ENCODE results near the gene HP1BP3. TPM values are rescaled to one million over a fixed set of nuclear protein-coding genes. Genes with fewer than 3 reads are reported as not detected.
"Not testable (repeated sequence)": the region's sequence is repeated elsewhere in the genome, so short reads cannot be mapped to it uniquely, and the experiment has no call there.

The HP1BP3 gene
- total RNA-seq, 1 experiment from 2014 or later: 151 TPM

DNA sequence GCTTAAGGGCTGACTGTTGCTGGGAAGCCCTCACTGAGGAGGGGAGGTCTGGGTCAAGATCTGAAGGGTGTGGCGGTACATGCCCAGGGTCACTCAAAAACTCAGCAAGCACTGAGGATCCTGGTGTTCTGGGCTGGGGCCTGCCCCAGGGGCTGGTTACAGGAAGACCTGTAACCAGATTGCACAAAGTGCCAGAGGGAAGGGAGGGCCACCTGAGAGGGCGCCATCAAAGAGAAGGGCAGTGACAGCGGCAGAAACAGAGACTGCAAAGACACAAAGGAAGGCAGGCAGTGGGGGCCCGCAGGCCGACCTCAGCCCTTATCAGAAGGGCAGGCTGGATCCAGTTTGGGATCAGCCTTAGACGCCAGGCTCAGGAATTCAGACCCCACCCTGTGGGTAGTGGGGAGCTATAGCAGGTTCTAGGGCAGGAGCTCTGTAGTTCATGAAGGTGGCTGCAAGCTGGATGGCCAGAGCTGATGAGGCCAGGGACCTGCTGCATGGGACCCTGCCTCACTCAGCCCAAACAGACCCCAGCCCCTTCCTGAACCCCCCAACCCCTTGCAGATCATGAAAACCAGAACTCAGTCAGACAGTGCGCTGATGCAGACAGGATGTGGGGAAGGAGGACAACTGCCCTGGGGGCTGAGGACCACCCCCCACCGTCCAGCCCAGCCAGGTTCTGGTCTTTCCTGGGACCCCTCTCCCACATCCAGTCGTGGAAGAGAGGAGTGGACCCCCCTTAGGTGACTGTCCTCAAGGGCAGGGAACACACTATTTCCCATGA, 58.5 kb downstream of the HP1BP3 start:
- no peak for DNase-seq (ENCODE audit: low read depth)

DNA sequence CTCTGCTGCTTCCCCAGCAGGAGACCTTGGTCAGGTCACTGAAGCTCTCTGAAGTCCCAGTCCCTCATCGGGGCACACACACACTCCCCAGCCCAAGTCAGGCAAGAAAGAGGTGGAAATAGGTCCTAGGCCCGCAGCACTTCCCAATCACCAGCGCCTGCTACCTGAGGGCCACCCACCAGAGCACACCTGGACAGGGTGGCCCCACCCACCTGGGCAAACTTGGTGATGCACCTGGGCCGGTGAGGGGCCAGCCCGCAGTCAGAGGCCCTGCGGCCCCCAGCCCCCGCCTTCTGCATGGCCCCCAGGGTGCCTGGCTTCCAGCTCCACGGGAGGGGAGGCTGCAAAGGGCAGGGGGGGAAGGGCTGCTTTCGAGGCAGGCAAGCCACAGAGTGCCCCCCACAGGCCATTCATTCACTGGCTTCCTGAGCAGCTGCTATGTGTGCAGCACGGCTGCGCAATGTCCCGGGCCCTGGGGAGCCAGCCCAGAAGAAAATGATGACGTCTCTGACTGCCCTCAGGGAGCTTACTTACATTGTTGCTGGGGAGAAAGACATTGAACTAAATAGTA, 59.3 kb downstream of the HP1BP3 start:
- DNase-seq (ENCODE audit: low read depth): no peak

DNA sequence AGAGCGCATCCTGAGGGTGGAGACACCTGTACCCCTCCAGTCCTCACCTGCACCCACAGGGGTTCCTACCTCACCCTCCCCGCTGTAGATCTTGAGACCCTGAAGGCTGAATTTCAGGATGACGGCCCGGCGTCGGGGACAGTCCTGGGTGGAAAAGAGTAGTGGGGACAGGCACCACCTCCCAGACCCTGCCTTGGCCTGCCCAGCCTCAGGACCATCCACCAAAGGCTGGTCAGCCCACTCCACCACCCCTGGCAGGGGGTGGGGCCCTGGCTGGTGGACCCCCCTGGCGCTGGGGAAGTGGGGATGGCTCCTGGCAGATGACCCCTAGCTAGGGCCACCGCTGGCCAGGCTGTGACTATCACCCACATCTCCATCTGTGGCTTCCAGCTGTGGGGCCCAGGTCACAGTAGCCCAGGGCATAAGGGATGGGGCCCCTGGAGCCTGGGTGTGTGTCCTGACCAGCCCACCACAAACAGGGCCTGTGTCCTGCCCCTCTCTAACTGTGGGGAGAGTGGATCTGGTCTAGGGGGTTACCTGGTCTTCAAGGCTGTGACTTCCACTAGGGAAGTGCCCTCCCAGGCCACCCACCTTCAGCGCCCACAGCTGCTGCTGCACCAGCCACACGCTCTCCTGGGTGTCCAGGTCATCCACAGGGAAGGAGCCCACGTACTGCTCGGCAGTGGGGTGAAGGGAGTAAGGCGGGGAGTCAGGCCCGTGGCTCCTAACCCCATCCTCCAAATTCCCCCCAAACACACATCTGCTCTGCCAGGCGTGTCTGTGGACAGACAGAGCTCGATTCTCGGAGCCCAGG, 60.0 kb downstream of the HP1BP3 start:
- DNase-seq (ENCODE audit: low read depth): no peak

DNA sequence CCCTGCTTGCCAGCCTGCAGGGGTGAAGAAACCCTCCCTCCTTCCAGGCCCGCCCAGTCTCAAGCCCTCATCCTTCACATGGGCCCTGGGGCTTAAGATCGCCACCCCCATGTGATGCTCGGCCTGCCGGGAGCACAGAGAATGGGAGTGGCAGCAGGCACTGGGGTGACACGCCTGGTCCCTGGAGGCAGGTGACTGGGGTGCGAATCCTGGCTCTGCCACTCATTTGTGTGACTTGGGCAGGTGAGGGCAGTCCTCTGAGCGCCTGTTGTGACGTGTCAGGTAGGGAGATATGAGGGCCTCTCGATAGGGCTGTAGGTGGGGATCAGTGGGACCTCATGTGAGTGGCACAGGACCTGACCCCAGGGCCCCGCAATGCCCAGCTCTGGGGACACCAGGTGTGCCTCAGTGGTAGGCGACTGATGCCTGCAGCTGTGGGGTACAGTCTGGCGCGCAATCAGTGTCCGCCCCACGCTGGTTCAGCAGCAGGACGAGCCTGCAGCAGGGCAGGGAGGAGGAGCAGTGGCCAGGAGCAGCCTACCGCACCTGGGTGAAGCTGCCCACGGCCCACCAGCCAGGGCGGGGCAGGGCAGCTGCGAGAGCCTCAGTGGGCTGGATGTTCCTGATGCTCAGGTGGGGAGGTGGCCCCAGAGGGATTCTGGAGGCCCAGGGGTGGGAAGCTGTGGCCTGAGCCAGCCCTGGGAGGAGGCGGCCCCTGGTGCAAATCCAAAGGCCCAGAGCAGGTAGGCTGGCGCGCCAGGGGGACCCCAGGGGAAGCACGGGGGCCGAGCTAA, 60.8 kb downstream of the HP1BP3 start:
- no peak for DNase-seq (ENCODE audit: low read depth)

DNA sequence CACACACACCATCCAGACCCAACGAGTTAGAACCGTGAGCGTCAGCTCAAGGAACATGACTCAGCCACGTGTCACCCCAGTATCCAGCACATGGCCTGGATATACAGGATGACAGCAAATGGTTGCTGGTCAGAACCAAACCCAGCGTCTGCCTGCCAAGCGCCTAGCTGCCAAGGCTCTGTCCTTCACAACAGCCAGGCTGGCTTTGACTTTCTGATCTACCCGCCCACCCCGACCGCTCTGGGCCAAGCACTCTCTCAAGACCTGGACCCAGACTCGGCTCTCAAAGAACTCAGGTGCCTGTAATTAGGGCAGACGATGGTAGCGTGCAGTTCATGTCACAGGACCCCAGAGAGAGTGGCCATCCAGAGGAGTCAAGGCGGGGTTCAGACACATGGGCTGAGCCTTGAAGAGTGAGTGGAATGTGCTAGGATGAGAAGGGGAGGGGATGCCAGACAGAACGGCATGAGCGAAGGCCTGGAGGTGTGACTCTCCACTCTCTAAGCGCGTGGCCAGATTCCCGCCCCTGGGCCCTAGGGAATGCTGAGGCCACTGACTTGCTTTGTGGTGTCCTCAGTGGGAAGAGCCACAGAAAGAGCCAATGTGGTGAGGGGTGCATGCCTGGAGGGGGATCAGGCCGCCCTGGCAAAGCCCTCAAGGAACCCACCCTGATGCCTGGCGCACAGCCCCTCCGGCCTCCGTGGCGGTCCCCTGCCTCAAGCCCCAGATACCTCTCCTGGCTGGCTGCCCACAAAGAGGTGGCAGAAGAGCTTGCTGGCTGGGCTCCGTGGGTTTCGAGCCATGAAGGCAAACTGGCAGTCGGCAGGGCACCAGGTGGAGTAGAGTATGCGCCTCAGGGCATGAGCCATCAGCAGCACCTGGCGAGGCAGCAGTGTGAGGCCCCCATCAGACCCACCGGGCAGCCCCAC, 61.7 kb downstream of the HP1BP3 start:
- DNase-seq (ENCODE audit: low read depth): peak; percentile 81

DNA sequence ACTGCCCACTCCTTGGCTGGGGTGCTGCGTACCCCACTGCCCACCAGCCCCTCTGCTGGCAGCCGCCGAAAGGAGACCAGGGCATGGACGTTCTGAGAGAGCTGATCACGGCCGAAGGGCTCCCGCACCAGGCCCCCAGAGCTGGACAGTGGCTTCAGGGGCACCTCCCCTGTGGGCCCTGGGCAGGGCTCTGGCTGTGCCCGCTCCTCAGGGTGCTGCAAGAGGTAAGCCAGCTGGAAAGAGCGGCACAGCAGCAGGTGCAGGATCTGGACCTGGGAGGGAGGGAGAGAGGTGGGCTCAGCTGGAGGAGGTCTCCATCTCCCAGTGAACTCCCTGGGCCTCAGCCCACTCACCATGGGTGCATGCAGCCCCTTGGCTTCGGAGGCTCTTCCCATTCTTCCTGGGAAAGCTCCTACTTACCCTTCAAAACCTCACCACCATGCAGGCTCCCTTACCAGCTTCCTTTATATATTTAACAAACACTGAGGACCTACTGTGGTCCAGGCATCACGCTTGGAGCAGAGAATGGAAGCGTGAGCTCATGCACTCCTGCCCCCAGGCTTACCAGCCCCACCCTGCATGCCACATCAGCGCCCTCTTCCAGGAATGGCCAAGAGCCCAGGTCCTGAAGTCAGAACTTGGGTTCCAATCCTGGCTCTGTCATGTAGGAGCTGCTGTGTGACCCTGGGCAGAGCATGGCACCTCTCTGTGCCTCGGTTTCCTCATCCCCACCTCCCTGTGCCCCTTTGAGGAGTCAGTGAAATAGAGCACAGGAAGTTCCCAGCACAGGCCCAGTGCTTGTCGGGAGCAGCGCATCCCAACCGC, 62.5 kb downstream of the HP1BP3 start:
- DNase-seq (ENCODE audit: low read depth): no peak

DNA sequence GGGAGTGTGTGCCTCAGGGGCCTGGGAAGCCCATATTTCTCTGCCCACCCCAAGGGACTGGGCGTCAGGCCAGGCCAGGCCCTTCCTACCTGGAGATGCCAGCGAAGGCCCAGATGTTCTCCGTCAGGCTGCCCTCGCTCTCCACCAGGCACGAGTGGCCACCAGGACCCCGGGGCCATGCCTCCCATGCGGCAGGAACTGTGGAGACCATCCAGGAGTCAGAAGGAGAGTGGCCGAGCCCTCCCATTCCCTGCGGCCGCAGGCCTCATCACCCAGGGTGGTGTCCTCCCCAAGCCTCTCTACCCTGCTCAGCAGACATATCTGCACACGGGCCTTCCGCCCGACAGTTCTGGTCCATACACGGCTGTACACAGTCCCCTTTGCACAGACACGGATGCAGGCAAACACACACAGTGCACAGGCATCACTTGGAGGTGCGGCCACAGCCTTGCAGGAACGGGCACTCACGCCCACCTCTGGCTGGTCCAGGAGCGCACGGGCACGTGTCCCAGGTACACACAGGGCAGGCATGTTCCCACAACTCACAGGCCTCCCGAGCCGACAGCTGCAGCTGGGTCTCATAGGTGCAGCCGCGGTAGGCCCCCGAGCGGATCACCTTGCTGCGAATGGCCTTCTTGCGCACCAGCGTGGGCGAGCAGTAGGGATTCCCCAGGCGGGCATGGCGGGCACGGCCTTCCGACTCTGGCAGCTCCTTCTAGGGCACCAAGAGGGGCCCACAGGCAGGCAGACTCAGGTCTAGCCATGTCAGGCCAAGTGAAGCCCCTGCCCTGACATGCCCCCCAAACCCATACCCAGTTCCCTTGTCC, 63.4 kb downstream of the HP1BP3 start:
- no peak for DNase-seq (ENCODE audit: low read depth)

DNA sequence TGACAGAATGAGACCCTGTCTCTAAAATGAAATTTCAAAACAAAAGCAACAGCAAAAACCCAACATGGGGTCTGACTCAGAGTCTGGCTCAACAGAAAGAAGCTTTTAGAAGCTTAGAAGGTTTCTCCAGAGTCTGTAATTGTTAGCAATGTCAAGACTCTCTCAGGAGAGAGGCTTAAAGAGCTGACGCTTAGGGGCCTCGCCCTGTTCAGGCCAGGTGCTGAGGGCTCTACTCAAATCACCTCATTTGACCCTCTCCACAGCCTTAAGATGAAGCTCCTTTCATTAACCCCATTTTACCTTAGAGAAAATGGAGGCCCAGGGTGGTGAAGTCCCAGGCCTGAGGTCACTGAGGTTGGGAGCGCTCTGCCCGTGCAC, 64.0 kb downstream of the HP1BP3 start:
- DNase-seq (ENCODE audit: low read depth): no peak

DNA sequence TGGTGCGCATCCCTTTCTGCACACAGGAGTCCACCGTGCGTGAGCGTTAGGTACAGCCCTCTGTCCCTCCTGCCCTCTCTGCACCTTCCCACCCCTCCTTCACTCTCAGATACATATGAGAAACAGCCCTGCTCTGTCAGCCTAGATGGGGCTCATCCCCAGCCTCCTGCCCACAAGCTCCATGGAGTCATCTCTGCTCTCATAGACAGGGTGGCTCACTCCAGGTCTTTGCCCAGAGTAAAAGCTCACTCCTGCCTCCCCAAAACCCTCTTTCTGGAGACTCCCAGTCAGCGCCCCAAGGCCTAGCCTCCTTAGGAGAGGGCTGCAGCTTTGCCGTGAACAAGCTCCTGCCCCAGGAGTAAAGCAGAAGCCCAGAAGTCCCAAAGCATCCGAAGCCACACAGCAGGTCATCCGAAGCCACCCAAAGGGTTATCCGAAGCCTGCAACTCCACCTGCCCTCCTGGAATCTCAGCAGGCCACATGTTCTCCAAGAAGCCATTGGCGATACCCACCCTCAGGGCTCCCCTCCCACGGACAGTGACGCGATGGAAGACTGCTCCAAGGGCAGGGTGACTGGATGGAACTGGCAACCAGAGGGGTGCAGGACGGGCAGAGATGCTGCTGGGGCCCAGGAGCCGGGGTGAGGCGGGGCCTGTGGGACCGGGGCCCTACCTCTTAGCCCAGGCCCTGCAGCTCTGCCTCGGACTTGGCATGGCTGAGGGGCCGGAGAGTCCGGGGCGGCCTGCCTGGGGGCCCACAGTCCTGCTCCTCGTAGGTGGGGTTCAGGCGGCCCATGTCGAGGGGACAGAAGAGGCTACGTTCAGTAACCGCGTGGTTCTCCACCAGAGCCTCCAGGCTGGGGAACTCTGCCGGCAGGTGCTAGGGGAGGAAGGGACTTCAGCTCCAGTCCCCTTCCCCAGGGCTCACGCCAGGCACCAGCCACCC, 65.7 kb downstream of the HP1BP3 start:
- no peak for DNase-seq (ENCODE audit: low read depth)

DNA sequence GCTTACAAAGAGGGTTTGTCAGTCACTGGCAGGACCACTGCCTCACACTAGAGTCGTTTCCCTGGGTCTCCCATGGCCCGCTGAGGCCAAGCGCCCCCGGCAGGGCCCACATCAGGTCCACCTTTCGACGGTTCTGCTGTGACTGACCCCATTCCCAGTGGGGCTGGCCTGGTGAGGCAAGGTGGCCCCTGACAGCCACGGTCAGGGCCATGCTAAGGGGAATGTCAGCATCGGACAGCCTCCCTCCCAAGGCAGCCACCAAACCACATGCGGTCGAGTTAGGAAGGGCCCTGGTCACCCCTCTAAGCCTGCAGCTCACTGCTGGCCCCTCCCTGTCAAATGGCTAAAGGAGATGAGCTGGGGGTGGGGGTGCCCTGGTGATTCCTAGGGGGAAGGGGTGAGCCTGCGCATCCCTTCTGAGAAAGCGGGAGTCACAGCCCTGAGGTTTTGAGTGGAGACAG, 66.4 kb downstream of the HP1BP3 start:
- no peak for DNase-seq (ENCODE audit: low read depth)

DNA sequence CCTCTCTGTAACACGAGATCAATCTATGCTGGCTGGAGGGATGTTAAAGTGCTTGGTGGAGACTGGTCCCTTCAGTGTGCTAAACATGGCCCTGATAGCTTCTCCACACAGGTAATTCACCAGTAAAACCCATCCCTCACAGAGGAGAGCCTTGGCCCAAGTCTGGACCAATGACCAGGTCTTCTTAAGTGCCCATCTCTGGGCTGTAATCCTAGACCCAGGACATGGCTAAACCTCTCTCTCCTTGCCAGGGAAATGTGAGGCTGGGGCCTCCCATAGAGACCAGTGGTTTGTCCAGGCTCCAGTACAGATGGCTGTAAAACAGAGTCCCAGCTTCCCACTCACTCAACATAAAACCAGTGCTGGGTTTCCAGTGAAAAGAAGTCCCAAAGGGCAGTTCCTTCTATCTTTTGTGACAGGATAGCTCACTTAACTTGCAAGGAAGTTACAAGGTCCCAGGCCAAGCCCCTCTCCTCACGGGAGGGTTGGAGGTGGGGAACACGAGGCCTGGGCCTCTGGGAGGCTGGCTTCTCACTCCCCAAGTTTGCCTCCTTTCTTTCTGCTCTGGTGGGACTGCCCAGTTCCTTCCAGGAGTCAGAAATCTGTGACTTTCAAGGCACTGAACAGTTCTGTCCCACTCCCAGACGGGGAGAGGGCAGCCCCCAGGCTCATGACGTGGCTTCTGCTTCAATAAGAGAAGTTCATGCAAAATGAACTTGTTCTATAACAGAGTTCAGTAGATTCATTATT, 67.1 kb downstream of the HP1BP3 start:
- DNase-seq (ENCODE audit: low read depth): no peak

DNA sequence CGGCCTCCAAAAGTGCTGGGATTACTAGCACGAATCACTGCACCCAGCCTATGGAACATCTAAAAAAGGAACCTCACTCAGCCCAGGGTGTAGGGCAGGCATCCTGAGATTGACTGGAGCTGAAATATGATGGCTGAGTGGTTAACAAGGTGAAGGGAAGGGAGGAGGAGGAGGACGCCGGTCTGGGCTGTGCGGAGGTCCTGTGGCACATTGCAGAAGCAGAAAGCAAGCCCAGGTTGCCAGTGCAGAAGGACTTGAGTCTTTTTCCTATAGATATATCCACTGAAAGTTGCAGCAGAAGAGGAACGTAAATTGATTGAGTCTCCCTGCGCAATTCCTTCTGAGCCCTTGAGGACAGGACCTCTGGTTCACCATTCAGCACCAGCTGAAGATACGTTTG, 67.8 kb downstream of the HP1BP3 start:
- DNase-seq (ENCODE audit: low read depth): no peak

DNA sequence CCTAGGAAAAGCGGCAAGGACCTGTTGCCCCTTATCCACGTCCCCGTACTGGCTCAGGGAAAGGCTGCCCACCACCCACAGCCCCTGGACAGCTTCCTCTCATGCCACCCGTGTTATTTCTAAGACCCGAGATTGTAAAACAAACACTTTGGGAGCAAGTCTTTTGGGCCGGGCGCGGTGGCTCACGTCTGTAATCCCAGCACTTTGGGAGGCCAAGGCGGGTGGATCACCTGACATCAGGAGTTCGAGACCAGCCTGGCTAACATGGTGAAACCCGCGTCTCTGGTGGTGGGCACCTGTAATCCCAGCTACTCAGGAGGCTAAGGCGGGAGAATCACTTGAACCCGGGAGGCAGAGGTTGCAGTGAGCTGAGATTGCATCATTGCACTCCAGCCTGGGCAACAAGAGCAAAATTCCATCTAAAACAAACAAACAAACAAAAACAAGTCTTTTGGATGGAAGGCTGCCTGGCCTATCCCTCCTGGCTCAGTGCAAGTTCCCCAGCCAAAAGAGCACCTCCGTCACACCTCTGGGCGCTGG, 68.7 kb downstream of the HP1BP3 start:
- DNase-seq (ENCODE audit: low read depth): not testable (repeated sequence)

DNA sequence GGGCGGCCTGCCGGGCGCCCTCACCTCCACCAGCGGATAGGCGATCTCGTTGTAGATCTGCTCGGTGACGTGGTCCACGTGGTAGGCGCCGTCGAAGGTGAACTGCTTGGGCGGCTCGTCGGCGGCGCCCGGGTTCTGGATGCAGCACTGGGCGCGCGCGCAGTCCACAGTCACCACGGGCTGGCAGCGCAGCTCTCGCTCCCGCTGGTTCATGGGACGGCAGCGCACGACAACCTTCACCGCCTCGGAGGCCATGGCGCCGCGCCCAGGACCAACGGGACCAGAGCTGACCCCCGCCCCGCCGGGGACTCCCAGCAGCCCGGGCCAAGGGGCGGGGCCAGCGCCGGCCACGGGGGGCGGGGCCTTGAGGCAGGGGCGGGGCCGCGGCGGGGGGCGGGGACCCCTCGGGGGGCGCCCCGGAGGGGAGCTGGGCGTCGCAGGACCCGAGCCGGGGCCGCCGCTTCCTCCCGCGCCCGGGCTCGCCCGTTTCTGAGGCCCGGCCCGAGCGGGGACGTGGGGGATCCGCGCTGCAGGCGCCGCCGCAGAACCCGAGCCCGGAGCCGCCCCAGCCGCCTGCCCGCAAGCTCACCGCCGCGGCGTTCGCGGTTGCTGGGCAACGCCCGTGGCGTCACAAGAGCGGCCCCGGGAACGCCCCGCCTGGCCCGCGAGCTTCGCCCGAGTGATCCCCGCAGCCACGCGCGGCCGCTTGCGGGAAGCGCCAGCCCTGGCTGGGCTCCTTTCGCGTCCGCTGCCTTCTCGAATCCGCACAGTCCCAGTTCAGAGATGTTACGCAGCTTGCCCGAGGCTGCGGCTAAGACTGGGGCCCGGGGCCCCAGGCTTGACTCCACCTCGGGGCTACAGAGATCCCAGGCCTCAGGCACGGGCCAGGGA, 69.4 kb downstream of the HP1BP3 start, which contains the start of gene KIF17:
KIF17 (minus strand) TSS at position 556 of the 891 bp plus-strand sequence; CDS start at position 255, 301 bp downstream.
- DNase-seq (ENCODE audit: low read depth): no peak

DNA sequence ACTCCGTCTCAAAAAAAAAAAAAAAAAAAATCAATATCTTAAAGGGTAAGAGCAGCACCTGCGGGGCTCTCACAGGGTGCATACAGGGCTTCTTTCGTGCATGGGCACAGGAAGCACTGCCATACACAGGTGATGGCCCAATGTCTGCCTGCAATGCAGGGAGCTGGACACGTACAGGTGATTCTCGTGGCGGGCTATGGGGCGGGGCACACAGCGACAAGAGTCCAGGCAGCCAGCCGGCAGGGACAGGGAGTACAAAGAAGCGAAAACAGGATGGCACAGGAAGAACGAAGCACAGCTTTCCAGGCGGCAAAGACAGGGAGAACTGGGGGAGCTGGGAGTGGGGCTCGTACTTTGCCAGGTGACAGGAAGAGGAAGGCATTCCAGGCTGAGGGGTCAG, 70.9 kb downstream of the HP1BP3 start:
- DNase-seq (ENCODE audit: low read depth): no peak
